SK-N-SH (cell line): ENCODE data around the gene CFAP299. TPM values are rescaled to one million over a fixed set of nuclear protein-coding genes. Genes with fewer than 3 reads are reported as not detected.

Experiments used
- CTCF ChIA-PET: fragments of 300-600, 350-600 bp; formaldehyde crosslinking; extraction: SDS; loops from one replicate; lab custom pipeline; 2021; lab: Yijun Ruan, JAX
- POLR2A ChIA-PET: fragments of 350-600 bp; sonication (Branson Sonifier 250); formaldehyde crosslinking; extraction: SDS; loops from one replicate; lab custom pipeline; 2020; ENCODE audit warnings: antibody characterized with exemption, inconsistent platforms; lab: Yijun Ruan, JAX
- DNase-seq: peaks from one replicate; pipeline ENCODE4 v3.0.0; 2012
- H2AFZ ChIP-seq: fragments of 200-600 bp; sonication (generic); 2 replicates; pipeline ENCODE4 v1.8.1; 2016; ENCODE audit warnings: antibody characterized with exemption, mild to moderate bottlenecking, low read depth
- H3F3A ChIP-seq: fragments of 200-600 bp; sonication (generic); replicated peaks from 2 replicates; pipeline ENCODE3; 2016; ENCODE audit warnings: antibody characterized with exemption, mild to moderate bottlenecking; ENCODE audit not compliant: insufficient read depth
- H3K27ac ChIP-seq, 2 experiments: fragments of 200-500 bp in 1 of 2; fragments of 200-600 bp in 1 of 2; sonication (Bioruptor generic) in 1 of 2; sonication (generic), shearing (Covaris generic) in 1 of 2; 2 replicates each; pipeline versions ENCODE4 v1.5.1 to v1.6.1; 2014 to 2016; ENCODE audit warnings: low read depth in 2 of 2, inconsistent platforms in 1 of 2, low read length in 1 of 2, mild to moderate bottlenecking in 1 of 2, mixed read lengths in 1 of 2
- H3K27me3 ChIP-seq: fragments of 200-600 bp; sonication (generic), shearing (Covaris generic); 2 replicates; pipeline ENCODE4 v1.6.1; 2016; ENCODE audit warnings: mixed run types; ENCODE audit not compliant: insufficient read depth
- H3K36me3 ChIP-seq, 2 experiments: fragments of 200-500 bp in 1 of 2; fragments of 200-600 bp in 1 of 2; sonication (Bioruptor generic) in 1 of 2; sonication (generic) in 1 of 2; replicated peaks in 1 of 2; 2 replicates each; pipeline versions ENCODE3 to v1.5.1; 2014 to 2016; ENCODE audit warnings: low read length in 1 of 2, mild to moderate bottlenecking in 1 of 2; ENCODE audit not compliant: insufficient read depth in 2 of 2, control insufficient read depth in 1 of 2
- H3K4me1 ChIP-seq, 2 experiments: fragments of 200-500 bp in 1 of 2; fragments of 200-600 bp in 1 of 2; sonication (Bioruptor generic) in 1 of 2; sonication (generic), shearing (Covaris generic) in 1 of 2; 2 replicates each; pipeline versions ENCODE4 v1.5.1 to v1.6.1; 2014 to 2016; ENCODE audit warnings: low read depth in 1 of 2, low read length in 1 of 2, mixed run types in 1 of 2; ENCODE audit not compliant: insufficient read depth in 2 of 2, control insufficient read depth in 1 of 2
- H3K4me2 ChIP-seq: fragments of 200-600 bp; sonication (generic), shearing (Covaris generic); 2 replicates; pipeline ENCODE4 v1.6.1; 2017; ENCODE audit warnings: mixed run types
- H3K4me3 ChIP-seq, 2 experiments: fragments of 200-500 bp in 1 of 2; fragments of 200-600 bp in 1 of 2; sonication (Bioruptor generic) in 1 of 2; sonication (generic), shearing (Covaris generic) in 1 of 2; 2 replicates each; pipeline versions ENCODE4 v1.5.1 to v1.8.1; 2014 to 2016; ENCODE audit warnings: low read depth in 2 of 2, inconsistent platforms in 1 of 2, low read length in 1 of 2, mild to moderate bottlenecking in 1 of 2, mixed read lengths in 1 of 2, moderate library complexity in 1 of 2
- H3K79me2 ChIP-seq: fragments of 200-600 bp; sonication (generic); 2 replicates; pipeline ENCODE4 v1.8.1; 2017; ENCODE audit warnings: mild to moderate bottlenecking; ENCODE audit not compliant: insufficient read depth
- H3K9ac ChIP-seq: fragments of 200-600 bp; sonication (generic); 2 replicates; pipeline ENCODE4 v1.6.1; 2017; ENCODE audit warnings: mixed run types
- H3K9me2 ChIP-seq: fragments of 200-600 bp; sonication (generic); 2 replicates; pipeline ENCODE4 v1.6.1; 2017; ENCODE audit warnings: mixed run types
- H3K9me3 ChIP-seq: fragments of 200-600 bp; sonication (generic); 2 replicates; pipeline ENCODE4 v1.6.1; 2017; ENCODE audit warnings: mixed run types, mild to moderate bottlenecking, moderate library complexity
- H4K20me1 ChIP-seq: fragments of 200-600 bp; sonication (generic); 2 replicates; pipeline ENCODE4 v1.6.1; 2017; ENCODE audit warnings: mild to moderate bottlenecking, mixed run types; ENCODE audit not compliant: insufficient read depth
- CHD2 ChIP-seq: fragments of 150-350 bp; IDR thresholded peaks from 2 replicates; pipeline ENCODE4 v1.6.1; 2018; ENCODE audit warnings: low read length; ENCODE audit not compliant: partially characterized antibody
- CTCF ChIP-seq: fragments of 200-600 bp; sonication (generic); IDR thresholded peaks from 2 replicates; pipeline ENCODE4 v1.6.1; 2017; ENCODE audit warnings: antibody characterized with exemption, mild to moderate bottlenecking, moderate library complexity
- ELF1 ChIP-seq: IDR thresholded peaks from 2 replicates; pipeline ENCODE4 v1.4.0; 2012
- EP300 ChIP-seq, 2 experiments: IDR thresholded peaks; 2 replicates each; pipeline versions ENCODE4 v1.4.0 to v1.6.1; 2012; ENCODE audit warnings: borderline replicate concordance in 1 of 2, low read depth in 1 of 2, low read length in 1 of 2
- EZH2phosphoT487 ChIP-seq: fragments of 200-600 bp; sonication (generic); IDR thresholded peaks from 2 replicates; pipeline ENCODE4 v1.6.1; 2017; ENCODE audit warnings: low read depth, mixed run types, mild to moderate bottlenecking, antibody characterized with exemption, moderate library complexity, borderline replicate concordance
- FOSL2 ChIP-seq: IDR thresholded peaks from 2 replicates; pipeline ENCODE4 v1.4.0; 2012; ENCODE audit warnings: low read depth, mild to moderate bottlenecking, moderate library complexity, borderline replicate concordance
- FOXJ3 ChIP-seq: sonication (generic); formaldehyde crosslinking; IDR thresholded peaks from 2 replicates; pipeline ENCODE4 v1.5.1; 2020; ENCODE audit warnings: mild to moderate bottlenecking, missing genetic modification reagents
- GATA2 ChIP-seq: sonication (generic); formaldehyde crosslinking; IDR thresholded peaks from 2 replicates; pipeline ENCODE4 v1.5.0; 2020; ENCODE audit warnings: mild to moderate bottlenecking, missing genetic modification reagents
- JUND ChIP-seq: IDR thresholded peaks from 2 replicates; pipeline ENCODE4 v1.4.0; 2012
- MAX ChIP-seq: IDR thresholded peaks from 2 replicates; pipeline ENCODE4 v1.4.0; 2012; ENCODE audit warnings: low read depth
- NRF1 ChIP-seq: IDR thresholded peaks from 2 replicates; pipeline ENCODE4 v1.6.1; 2012; ENCODE audit warnings: low read depth, mild to moderate bottlenecking, low read length
- POLR2AphosphoS5 ChIP-seq: IDR thresholded peaks from 2 replicates; pipeline ENCODE4 v1.6.1; 2012; ENCODE audit warnings: low read depth, low read length
- RAD21 ChIP-seq: IDR thresholded peaks from 2 replicates; pipeline ENCODE4 v1.6.1; 2012; ENCODE audit warnings: mild to moderate bottlenecking, low read length
- RCOR1 ChIP-seq: fragments of 150-350 bp; IDR thresholded peaks from 2 replicates; pipeline ENCODE4 v1.6.1; 2017; ENCODE audit warnings: antibody characterized with exemption, low read length
- RXRA ChIP-seq: IDR thresholded peaks from 2 replicates; pipeline ENCODE4 v1.4.0; 2012; ENCODE audit warnings: low read depth, mild to moderate bottlenecking, borderline replicate concordance
- SIN3A ChIP-seq: IDR thresholded peaks from 2 replicates; pipeline ENCODE4 v1.6.1; 2012; ENCODE audit warnings: low read depth, mild to moderate bottlenecking, low read length, moderate library complexity, borderline replicate concordance
- YY1 ChIP-seq: IDR thresholded peaks from 2 replicates; pipeline ENCODE4 v1.4.0; 2012; ENCODE audit warnings: low read depth, mild to moderate bottlenecking
- ZBTB33 ChIP-seq: IDR thresholded peaks from 2 replicates; pipeline ENCODE4 v1.4.0; 2012; ENCODE audit warnings: low read depth, borderline replicate concordance
- whole genome bisulfite sequencing: methylation state at CpG from one replicate; pipeline ENCODE4 v1.1.6; 2017; ENCODE audit warnings: low lambda C conversion rate; 5-methylcytosine and 5-hydroxymethylcytosine counted together
- polyA plus RNA-seq, 3 experiments: library from polyadenylated mRNA; depleted of rRNA; stranded (reverse); fragments of >200 nt; gene quantifications; 2 replicates each; pipeline ENCODE4 v1.2.3, GENCODE V29; 2012
- TF ChIP-seq, protein P1 (sequence below): fragments of 150-350 bp; IDR thresholded peaks from 2 replicates; pipeline ENCODE4 v1.6.1; 2017; ENCODE audit warnings: antibody characterized with exemption, low read length, low read depth, borderline replicate concordance
- TF ChIP-seq, protein P2 (sequence below): fragments of 150-350 bp; IDR thresholded peaks from 2 replicates; pipeline ENCODE4 v1.6.1; 2016; ENCODE audit warnings: mild to moderate bottlenecking, low read depth, low read length
- TF ChIP-seq, protein P3 (sequence below): IDR thresholded peaks from 2 replicates; pipeline ENCODE4; 2012

CFAP299 gene
- polyA plus RNA-seq, 1 of the 3 experiments (the other 2 are of a cell fraction), result 1.2 TPM

GRCh38 chr4:80560337-80560736 lies 224.8 kb downstream of the CFAP299 start:
- H2AFZ ChIP-seq, result no peak overlapping the region
- H3K27me3 ChIP-seq, result no peaks in the 10 kb centered on the region
- H3K36me3 ChIP-seq, result no peaks in the 10 kb centered on the region
- WGBS, result 32% methylated on average over 2 of the region's 3 CpGs
- DNase-seq, result no peak
- no peak overlapping the region for H3K9ac ChIP-seq
- H3K27ac ChIP-seq, result no peak overlapping the region
- H3K4me3 ChIP-seq, result no peak overlapping the region
- H3K9me2 ChIP-seq, result no peaks in the 10 kb centered on the region
- H3F3A ChIP-seq, result peaks cover 16% of the 10 kb centered on the region
- no peak overlapping the region for H3K4me2 ChIP-seq
- no peaks in the 10 kb centered on the region for H3K9me3 ChIP-seq
- CTCF ChIA-PET, result no interaction called here
- POLR2A ChIA-PET, result no interaction called here
- no peaks in the 10 kb centered on the region for H3K4me1 ChIP-seq
- TF ChIP-seq JUND (no peak), CHD2 (no peak), NRF1 (no peak), FOXJ3 (CRISPR knock-in tag) (no peak)
- TF ChIP-seq, protein P1, sequence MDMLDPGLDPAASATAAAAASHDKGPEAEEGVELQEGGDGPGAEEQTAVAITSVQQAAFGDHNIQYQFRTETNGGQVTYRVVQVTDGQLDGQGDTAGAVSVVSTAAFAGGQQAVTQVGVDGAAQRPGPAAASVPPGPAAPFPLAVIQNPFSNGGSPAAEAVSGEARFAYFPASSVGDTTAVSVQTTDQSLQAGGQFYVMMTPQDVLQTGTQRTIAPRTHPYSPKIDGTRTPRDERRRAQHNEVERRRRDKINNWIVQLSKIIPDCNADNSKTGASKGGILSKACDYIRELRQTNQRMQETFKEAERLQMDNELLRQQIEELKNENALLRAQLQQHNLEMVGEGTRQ, result no peak
- H4K20me1 ChIP-seq, result no peaks in the 10 kb centered on the region
- no peaks in the 10 kb centered on the region for H3K79me2 ChIP-seq

- no peaks in the 10 kb centered on the region for H3K9me2 ChIP-seq
- H3K79me2 ChIP-seq, result no peaks in the 10 kb centered on the region
- peak overlapping the region; percentile 37 to 53; a peak in 3 of 4 replicates for H3K27ac ChIP-seq
- no peak for DNase-seq
- ChIA-PET POLR2A (no interaction called here), CTCF (no interaction called here)
- 3% methylated on average over 5 of the region's 5 CpGs for WGBS
- H3K9ac ChIP-seq, result peak overlapping the region; percentile 47
- peaks cover 16% of the 10 kb centered on the region for H3F3A ChIP-seq
- peak overlapping the region; percentile 90 for H2AFZ ChIP-seq
- TF ChIP-seq, protein P2, sequence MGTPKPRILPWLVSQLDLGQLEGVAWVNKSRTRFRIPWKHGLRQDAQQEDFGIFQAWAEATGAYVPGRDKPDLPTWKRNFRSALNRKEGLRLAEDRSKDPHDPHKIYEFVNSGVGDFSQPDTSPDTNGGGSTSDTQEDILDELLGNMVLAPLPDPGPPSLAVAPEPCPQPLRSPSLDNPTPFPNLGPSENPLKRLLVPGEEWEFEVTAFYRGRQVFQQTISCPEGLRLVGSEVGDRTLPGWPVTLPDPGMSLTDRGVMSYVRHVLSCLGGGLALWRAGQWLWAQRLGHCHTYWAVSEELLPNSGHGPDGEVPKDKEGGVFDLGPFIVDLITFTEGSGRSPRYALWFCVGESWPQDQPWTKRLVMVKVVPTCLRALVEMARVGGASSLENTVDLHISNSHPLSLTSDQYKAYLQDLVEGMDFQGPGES, result no peak
- TF ChIP-seq RCOR1 (no peak), MAX (no peak), ELF1 (no peak), CTCF (no peak), RAD21 (no peak), GATA2 (CRISPR knock-in tag) (no peak), SIN3A (no peak), EZH2phosphoT487 (no peak), POLR2AphosphoS5 (no peak), ZBTB33 (no peak), EP300 (IDR thresholded peaks at IDR 0.05; ENCODE audit: borderline replicate concordance in 1 of 2, low read depth in 1 of 2, low read length in 1 of 2) (no peak), RXRA (no peak), YY1 (no peak), FOSL2 (no peak), CHD2 (no peak)
- TF ChIP-seq, protein P3, sequence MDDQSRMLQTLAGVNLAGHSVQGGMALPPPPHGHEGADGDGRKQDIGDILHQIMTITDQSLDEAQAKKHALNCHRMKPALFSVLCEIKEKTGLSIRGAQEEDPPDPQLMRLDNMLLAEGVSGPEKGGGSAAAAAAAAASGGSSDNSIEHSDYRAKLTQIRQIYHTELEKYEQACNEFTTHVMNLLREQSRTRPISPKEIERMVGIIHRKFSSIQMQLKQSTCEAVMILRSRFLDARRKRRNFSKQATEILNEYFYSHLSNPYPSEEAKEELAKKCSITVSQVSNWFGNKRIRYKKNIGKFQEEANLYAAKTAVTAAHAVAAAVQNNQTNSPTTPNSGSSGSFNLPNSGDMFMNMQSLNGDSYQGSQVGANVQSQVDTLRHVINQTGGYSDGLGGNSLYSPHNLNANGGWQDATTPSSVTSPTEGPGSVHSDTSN, result no peak
- H3K27me3 ChIP-seq, result no peaks in the 10 kb centered on the region
- H3K4me3 ChIP-seq, result peak overlapping the region; percentile 45 to 56; a peak in 3 of 4 replicates
- H4K20me1 ChIP-seq, result no peaks in the 10 kb centered on the region
- H3K4me1 ChIP-seq, result no peaks in the 10 kb centered on the region
- no peaks in the 10 kb centered on the region for H3K9me3 ChIP-seq
- no peaks in the 10 kb centered on the region for H3K36me3 ChIP-seq
- peak overlapping the region; percentile 76 for H3K4me2 ChIP-seq
Measured at GRCh38 chr4:80566203-80566872, 230.8 kb downstream of the CFAP299 start.
